Neural crest cell (in vitro differentiated cells): ENCODE measurements around the gene TNS3. TPM values are rescaled to one million over a fixed set of nuclear protein-coding genes. Genes with fewer than 3 reads are reported as not detected.

Source experiments
- DNase-seq: peaks from one replicate; pipeline ENCODE4 v3.0.0; 2021; ENCODE audit warnings: low read depth, mixed read lengths, low spot score
- H3K27ac Mint-ChIP-seq: one replicate; pipeline ENCODE4 v1.8.0; 2021; ENCODE audit warnings: mild to moderate bottlenecking, mixed read lengths; ENCODE audit not compliant: unreplicated experiment
- H3K27me3 Mint-ChIP-seq: 2 replicates; pipeline ENCODE4 v1.8.0; 2021; ENCODE audit warnings: low read depth, mild to moderate bottlenecking, mixed read lengths
- H3K36me3 Mint-ChIP-seq: 2 replicates; pipeline ENCODE4 v1.8.0; 2021; ENCODE audit warnings: low read depth, mild to moderate bottlenecking, mixed read lengths
- H3K4me1 Mint-ChIP-seq: 2 replicates; pipeline ENCODE4 v1.8.0; 2021; ENCODE audit warnings: mixed read lengths
- H3K4me3 Mint-ChIP-seq: one replicate; pipeline ENCODE4 v1.8.0; 2021; ENCODE audit warnings: mild to moderate bottlenecking, mixed read lengths
- H3K9me3 Mint-ChIP-seq: 2 replicates; pipeline ENCODE4 v1.8.0; 2021; ENCODE audit warnings: mixed read lengths
- CTCF ChIP-seq: fragments of 200-600 bp; sonication (generic); conservative IDR thresholded peaks from 2 replicates; pipeline ENCODE4 v1.5.0; 2021; ENCODE audit warnings: antibody characterized with exemption, mild to moderate bottlenecking
- total RNA-seq: library from RNA; stranded (reverse); gene quantifications from 2 replicates; pipeline ENCODE4 v1.2.1, GENCODE V29; 2021

TNS3 gene
- total RNA-seq, 1 donor from 2014 or later: 26.4 TPM

DNA sequence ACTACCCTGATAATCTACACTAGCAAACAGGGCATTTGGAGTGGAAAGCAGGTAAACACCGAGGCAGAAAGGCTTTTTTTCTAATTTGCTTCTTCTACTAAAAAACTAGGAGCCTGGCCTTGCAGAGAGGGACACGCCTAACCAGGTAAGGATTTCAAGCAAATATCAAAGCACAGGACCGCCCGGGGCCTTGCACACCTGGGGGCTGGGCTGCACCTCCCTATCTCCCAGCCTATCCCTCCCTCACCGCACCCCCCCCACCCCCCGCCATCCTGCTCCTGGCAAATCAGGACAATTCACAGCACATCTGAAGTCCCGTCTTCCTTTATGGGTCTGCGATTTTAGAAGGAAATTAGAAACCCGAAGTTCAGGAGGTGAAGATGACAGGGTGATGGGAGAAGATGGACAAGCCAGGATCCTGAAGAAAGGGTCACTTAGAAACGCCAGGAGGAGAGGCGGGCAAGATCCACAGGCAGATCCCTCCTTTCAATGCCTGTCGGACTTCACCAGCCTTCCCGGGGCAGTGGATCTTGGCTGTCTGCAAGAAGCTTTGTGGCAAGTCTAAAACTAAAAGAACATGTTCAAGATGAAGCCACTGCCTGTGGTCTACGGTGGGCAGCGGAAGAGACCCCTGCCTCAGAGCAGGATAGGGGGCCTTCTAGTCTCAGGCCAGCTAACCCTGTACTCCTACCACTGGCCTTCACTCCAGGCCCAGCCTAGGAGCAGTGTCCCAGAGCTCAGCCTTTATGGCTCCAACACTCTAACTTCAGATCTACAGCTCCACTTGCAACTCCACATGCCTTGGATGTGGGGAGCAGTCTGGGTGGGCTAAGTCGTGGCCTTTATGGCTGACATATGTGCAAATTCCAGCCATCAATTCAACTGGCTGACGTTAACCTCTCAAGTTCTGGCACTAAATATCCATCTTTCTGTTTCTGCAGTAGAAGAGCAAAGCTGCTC, 43.9 kb downstream of the TNS3 start:
- no peak for TF ChIP-seq CTCF
- Mint-ChIP-seq H3K27me3 (peaks cover 47% of the 10 kb centered on the region), H3K4me3 (peak overlapping the region; percentile 87), H3K9me3 (no peaks in the 10 kb centered on the region), H3K4me1 (peaks cover 51% of the 10 kb centered on the region), H3K36me3 (peaks cover 2% of the 10 kb centered on the region), H3K27ac (no peak overlapping the region)
- DNase-seq: no peak

DNA sequence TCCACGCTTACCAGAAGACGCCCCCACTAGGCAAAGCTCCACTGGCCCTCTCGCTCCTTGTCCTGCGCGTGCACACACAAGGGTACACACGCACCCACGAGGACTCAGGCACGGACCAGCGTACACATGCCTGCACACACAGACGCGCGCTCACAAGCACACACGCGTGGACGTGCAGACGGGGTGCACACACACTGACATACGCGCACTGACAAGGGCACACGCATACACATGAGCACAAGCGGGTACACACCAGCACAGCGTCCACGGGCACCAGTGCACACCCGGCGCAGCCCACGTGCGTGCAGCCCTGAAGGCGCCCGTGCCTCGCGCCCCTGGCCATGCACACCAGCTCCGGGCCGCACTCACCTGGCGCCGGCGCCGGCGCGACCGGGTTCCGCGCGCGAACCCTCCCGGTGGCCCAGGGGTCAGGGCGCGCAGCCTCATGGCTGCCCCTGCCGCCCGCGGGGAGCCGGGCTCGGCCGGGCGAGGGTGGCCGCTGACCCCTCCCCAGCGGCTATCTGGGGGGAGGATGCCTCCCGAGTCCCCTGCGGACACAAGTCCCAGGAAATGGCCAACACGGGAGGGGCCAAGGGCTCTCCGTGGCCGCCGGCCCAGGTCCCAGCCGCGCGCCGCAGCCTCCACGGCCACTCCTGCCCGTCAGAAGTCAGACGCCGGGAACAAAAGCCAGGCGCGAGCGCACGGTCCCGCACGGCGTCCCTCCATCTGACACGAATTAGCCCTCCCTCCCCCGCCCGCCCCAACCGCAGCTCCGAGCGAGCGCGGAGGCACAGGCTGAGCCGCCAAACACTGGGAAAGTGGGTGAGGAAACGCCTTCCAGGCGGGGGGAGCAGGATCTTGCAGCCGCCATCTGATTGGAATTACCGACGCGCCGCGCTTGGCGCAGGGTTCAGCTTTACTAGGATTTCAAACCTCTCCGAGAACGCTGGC, 45.0 kb downstream of the TNS3 start:
- H3K9me3 Mint-ChIP-seq: peaks cover 3% of the 10 kb centered on the region
- no peak for DNase-seq
- TF ChIP-seq CTCF: no peak
- H3K27ac Mint-ChIP-seq: peak overlapping the region; percentile 87
- H3K36me3 Mint-ChIP-seq: peaks cover 5% of the 10 kb centered on the region
- peak overlapping the region; percentile 87 for H3K4me3 Mint-ChIP-seq
- H3K4me1 Mint-ChIP-seq: peaks cover 54% of the 10 kb centered on the region
- H3K27me3 Mint-ChIP-seq: peaks cover 47% of the 10 kb centered on the region

DNA sequence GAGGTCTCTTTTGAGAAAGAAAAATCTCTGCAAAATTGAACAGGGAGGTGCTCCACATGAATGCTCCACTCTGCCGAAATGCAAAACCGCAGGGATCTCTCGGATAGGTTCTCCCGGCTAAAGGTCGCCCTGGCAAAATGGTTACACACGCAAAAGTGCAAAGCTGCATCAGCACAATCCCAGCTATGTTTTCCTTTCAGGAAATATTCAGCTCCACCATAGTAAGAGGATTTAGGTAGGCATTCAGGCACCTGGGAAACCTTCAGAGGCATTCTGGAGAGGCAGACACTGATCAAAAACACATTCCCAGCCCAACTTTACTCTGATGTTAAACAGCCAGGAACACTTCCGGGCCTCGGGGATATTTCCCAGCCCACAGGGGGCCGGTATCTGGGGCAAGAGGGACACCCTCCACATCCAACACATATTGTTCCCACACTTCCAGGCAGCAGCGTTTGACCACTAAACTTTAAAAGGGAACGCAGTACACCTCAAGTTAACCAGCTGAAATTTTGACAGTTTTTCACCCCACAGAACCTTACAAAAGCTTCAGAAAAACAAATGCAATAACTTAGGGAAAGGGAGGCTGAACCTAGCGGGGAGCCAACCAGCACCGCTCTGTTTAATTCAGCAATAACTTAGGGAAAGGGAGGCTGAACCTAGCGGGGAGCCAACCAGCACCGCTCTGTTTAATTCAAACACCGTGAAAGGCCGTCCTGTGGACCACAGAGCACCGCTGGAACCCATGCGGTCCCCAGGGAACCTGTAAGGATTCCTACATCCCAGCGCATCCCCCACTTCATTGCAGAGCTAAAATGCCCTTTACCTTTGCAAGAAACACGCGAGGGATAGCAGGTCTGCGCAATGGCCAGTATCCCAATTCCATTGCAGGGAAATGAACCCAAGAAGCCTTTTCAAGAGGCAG, 45.9 kb downstream of the TNS3 start:
- DNase-seq: no peak
- Mint-ChIP-seq H3K27me3 (peaks cover 47% of the 10 kb centered on the region), H3K27ac (peak overlapping the region; percentile 87), H3K36me3 (peaks cover 8% of the 10 kb centered on the region), H3K4me1 (peaks cover 50% of the 10 kb centered on the region), H3K4me3 (peak overlapping the region; percentile 87), H3K9me3 (peaks cover 3% of the 10 kb centered on the region)
- no peak for TF ChIP-seq CTCF

GRCh38 chr7:47535035-47535703, 46.7 kb downstream of the TNS3 start:
- TF ChIP-seq CTCF: no peak
- H3K4me3 Mint-ChIP-seq: peak overlapping the region; percentile 87
- H3K36me3 Mint-ChIP-seq: peaks cover 8% of the 10 kb centered on the region
- H3K9me3 Mint-ChIP-seq: peaks cover 6% of the 10 kb centered on the region
- H3K27ac Mint-ChIP-seq: no peak overlapping the region
- no peak for DNase-seq
- H3K27me3 Mint-ChIP-seq: peaks cover 44% of the 10 kb centered on the region
- H3K4me1 Mint-ChIP-seq: peaks cover 44% of the 10 kb centered on the region
